Lower leg skin (tissue), 4 donors: ENCODE measurements around the gene COQ3. TPM values are rescaled to one million over a fixed set of nuclear protein-coding genes. Genes with fewer than 3 reads are reported as not detected.

ENCODE experiments used
- DNase-seq, 2 donors: peaks; one replicate each; pipeline ENCODE4 v3.0.0-alpha.2; 2019; ENCODE audit warnings: low spot score in 2 of 2
- H3K4me3 ChIP-seq: fragments of 200-600 bp; sonication (generic); 2 replicates; pipeline ENCODE4 v1.5.1; 2017; ENCODE audit warnings: mild to moderate bottlenecking, low read depth; ENCODE audit not compliant: poor library complexity, severe bottlenecking
- POLR2A ChIP-seq, 2 donors: fragments of 450-650 bp; IDR thresholded peaks; one replicate each; pipeline ENCODE4 v1.6.1; 2016 to 2017; ENCODE audit warnings: antibody characterized with exemption in 2 of 2, mild to moderate bottlenecking in 1 of 2, moderate library complexity in 1 of 2
- WGBS, 2 donors: methylation state at CpG; one replicate each; pipeline ENCODE4 v1.1.5; 2018; 5-methylcytosine and 5-hydroxymethylcytosine counted together
- intact Hi-C: fragments of 100-400 bp; cut with DNase I; formaldehyde crosslinking; loops from one replicate; pipeline ENCODE4 v1.15.0; 2023; ENCODE audit warnings: low total_unique reads
- total RNA-seq, 4 donors: library from RNA; depleted of rRNA; stranded (reverse); fragments of >200 nt; gene quantifications; one replicate each; pipeline ENCODE4 v1.1.0, GENCODE V29; 2016
- TF ChIP-seq, protein P1 (sequence below), 3 donors: fragments of 450-650 bp; IDR thresholded peaks; one replicate each; pipeline ENCODE4 v1.5.1; 2016; ENCODE audit warnings: antibody characterized with exemption in 3 of 3, mild to moderate bottlenecking in 3 of 3, moderate library complexity in 2 of 3

COQ3 gene
- total RNA-seq, 4 donors from 2014 or later: 1.5 to 4.5 (median 3.2) TPM

DNA sequence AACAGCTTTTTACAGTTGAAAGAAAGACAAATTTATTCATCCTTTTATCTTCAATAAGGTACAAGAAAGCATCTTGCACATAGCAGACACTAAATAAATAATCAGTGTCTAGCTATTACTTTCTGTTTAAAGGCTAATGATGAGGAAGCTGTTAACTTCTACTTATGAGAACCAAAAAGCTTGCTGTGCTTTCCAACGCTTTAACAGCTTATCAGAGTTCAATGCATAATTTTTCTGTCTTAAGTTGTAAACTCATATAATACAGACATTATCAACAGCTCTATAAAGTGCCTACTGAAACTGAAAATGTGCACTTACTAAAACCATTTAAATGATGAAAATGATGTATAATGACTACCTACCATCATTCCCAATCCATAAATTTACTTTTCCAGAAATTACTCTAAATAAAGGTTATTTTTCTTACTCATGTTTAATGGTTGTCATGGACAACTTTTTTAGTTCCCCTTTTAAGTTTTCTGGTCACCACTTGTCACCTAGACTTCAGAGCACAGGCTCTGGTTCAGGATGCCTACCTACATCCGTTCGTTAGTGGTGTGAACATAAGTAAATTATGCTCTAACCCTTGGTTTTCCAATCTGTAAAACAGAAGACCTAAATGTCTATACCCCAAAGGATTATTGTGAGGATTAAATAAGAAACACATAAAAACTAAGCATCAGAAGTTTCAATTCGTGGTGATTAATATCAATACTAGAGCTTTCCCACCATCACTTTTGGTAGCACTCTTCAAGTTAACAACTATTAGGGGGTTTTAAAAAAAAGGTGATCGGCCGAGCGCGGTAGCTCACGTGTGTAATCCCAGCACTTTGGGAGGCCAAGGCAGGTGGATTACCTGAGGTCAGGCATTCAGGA is 23.1 kb upstream of the COQ3 start:
- no peak overlapping the region for H3K4me3 ChIP-seq
- WGBS, 2 donors: 76 to 82% methylated on average over 9 of the region's 9 CpGs
- no peak for DNase-seq
- intact Hi-C loops: no loop called here
- TF ChIP-seq, protein P1, sequence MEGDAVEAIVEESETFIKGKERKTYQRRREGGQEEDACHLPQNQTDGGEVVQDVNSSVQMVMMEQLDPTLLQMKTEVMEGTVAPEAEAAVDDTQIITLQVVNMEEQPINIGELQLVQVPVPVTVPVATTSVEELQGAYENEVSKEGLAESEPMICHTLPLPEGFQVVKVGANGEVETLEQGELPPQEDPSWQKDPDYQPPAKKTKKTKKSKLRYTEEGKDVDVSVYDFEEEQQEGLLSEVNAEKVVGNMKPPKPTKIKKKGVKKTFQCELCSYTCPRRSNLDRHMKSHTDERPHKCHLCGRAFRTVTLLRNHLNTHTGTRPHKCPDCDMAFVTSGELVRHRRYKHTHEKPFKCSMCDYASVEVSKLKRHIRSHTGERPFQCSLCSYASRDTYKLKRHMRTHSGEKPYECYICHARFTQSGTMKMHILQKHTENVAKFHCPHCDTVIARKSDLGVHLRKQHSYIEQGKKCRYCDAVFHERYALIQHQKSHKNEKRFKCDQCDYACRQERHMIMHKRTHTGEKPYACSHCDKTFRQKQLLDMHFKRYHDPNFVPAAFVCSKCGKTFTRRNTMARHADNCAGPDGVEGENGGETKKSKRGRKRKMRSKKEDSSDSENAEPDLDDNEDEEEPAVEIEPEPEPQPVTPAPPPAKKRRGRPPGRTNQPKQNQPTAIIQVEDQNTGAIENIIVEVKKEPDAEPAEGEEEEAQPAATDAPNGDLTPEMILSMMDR (IDR thresholded peaks at IDR 0.05): no peak
- no peak for TF ChIP-seq POLR2A (IDR thresholded peaks at IDR 0.05)

DNA sequence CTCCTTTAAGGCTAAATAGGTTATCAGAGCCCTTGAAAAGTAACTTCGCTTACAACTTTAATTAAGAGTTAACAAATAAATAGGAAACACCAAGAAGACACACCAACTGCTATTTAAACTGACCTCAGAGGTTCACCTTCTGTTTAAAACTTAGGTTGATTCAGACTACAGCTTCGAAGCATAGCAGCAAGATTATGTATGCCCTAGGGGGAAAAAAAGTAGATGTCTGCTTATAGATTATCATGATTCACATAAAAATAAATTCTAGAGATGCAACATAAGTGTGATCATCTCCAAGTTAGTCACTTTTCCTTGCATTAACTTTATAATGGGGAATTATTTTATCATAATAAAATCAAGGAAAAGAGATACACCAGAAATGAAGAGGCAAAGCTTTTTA is 22.2 kb upstream of the COQ3 start:
- WGBS, 2 donors: 69 to 72% methylated on average over 2 of the region's 2 CpGs
- intact Hi-C loops: no loop called here
- no peak overlapping the region for H3K4me3 ChIP-seq
- DNase-seq: no peak
- TF ChIP-seq, protein P1 (IDR thresholded peaks at IDR 0.05): no peak
- no peak for TF ChIP-seq POLR2A (IDR thresholded peaks at IDR 0.05)

DNA sequence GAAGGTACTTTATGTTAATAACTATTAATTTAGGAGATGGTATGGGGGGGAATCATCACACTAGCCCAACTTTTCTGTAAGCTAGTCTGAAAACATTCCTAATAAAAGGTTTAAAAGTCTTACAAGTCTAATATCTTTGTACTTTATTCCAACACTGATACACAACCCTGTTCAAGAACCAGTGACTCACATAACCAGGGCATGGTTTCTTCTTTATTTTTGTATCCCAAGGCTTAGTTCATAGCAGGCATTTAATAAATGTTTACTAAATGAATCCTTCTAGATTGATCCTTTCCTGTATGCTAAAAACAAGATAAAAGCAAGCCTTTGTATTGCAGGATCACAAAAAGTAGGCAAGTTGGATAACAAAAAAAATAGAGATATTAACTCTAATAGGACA is 21.5 kb upstream of the COQ3 start:
- intact Hi-C loops: no loop called here
- TF ChIP-seq, protein P1 (IDR thresholded peaks at IDR 0.05): no peak
- no peak for TF ChIP-seq POLR2A (IDR thresholded peaks at IDR 0.05)
- DNase-seq: no peak
- H3K4me3 ChIP-seq: no peak overlapping the region

DNA sequence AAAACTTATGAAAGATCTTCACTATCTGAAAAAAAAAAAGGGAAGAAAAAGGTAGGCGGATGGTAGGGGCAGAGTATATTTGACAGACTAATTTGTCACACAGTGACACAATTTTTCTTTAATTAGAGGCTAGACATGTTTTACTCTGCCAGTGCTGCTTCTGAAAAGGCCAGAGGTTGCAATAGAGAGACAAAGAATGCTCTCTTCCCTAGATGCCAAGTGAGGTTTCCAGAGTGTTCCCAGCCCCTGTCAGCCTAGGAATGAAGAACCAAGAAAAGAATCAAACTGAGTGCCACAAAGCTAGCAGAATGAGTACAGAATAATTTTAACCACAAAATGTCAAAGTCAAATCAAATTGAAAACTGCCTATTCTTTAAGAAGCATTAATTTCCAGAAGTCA is 18.1 kb upstream of the COQ3 start:
- TF ChIP-seq, protein P1 (IDR thresholded peaks at IDR 0.05): no peak
- TF ChIP-seq POLR2A (IDR thresholded peaks at IDR 0.05): no peak
- 81 to 88% methylated on average over 1 of the region's 1 CpG for WGBS, 2 donors
- no peak overlapping the region for H3K4me3 ChIP-seq
- intact Hi-C loops: no loop called here
- no peak for DNase-seq

DNA sequence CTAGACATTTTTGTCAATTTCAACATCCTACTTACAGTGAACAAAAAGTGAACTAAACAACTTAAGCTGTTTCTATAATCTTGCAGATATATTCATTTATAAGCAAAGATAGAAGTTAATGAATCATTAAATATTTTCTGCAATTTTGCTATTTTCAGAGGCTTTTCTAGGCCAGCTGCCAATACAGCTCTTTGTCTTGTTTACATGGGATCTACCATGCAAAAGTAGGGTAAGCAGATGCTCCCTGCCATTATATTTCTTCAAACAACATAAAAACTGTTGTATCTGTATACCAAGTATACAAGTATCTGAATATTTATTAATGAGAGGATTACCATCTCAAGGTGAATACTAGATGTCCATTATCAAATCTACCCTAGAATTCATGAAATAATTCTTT is 15.7 kb upstream of the COQ3 start:
- no peak overlapping the region for H3K4me3 ChIP-seq
- TF ChIP-seq POLR2A (IDR thresholded peaks at IDR 0.05): no peak
- TF ChIP-seq, protein P1 (IDR thresholded peaks at IDR 0.05): no peak
- intact Hi-C loops: no loop called here
- DNase-seq: no peak

DNA sequence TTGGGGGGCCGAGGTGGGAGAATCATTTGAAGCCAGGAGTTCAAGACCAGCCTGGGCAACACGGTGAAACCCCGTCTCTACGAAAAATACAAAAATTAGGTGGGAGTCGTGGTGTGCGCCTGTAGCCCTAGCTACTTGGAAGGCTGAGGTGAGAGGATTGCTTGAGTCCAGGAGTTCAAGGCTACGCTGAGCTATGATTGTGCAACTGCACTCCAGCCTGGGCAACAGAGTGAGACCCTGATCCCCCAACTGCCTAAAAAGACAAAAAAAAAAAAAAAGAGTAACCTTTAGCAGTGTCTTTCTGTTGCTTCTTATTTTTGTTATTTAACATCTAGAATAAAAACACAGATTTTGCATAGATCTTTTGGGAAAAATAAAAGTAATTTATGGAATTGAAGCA is 13.1 kb upstream of the COQ3 start:
- no peak for DNase-seq
- 78 to 82% methylated on average over 7 of the region's 7 CpGs for WGBS, 2 donors
- TF ChIP-seq POLR2A (IDR thresholded peaks at IDR 0.05): no peak
- TF ChIP-seq, protein P1 (IDR thresholded peaks at IDR 0.05): no peak
- intact Hi-C loops: no loop called here
- no peak overlapping the region for H3K4me3 ChIP-seq
